Left colon (tissue), 2 donors: ENCODE measurements around the gene CCDC201. TPM values are rescaled to one million over a fixed set of nuclear protein-coding genes. Genes with fewer than 3 reads are reported as not detected.

Source experiments
- ATAC-seq: fragments of 200-7000 bp; cut with Tn5 transposase; one replicate; pipeline ENCODE4 v1.9.1; 2020; ENCODE audit warnings: mild to moderate bottlenecking, moderate library complexity
- DNase-seq, 2 donors: peaks; one replicate each; pipeline ENCODE4 v3.0.0-alpha.2; 2020
- intact Hi-C, 2 donors: fragments of 100-400 bp; cut with DNase I in 1 of 2; cut with micrococcal nuclease in 1 of 2; formaldehyde crosslinking; loops; one replicate each; pipeline versions ENCODE4 v1.11.2 to v1.14.0; 2022; cut with DNase I, micrococcal nuclease
- total RNA-seq, 2 donors: library from RNA; stranded (reverse); fragmentation: NEBNext Ultra II Directional; extraction: Animal tissue kit (Norgen Biotek cat#: 25700); gene quantifications; one replicate each; pipeline ENCODE4 v1.2.1, GENCODE V29; 2021
- donor health status: DM: no; HTN: no; CAD: no.
- donor health status: DM: yes; HTN: yes; CAD: no.

The CCDC201 gene
- total RNA-seq, 2 donors from 2014 or later = not detected

- DNase-seq (no peak), ATAC-seq (no peak)
- intact Hi-C loops = no loop called here
Measured at GRCh38 chr7:45897042-45897690, 24.3 kb upstream of the CCDC201 start.

- DNase-seq = no peak
- ATAC-seq = no peak
- intact Hi-C loops = no loop called here
Measured at GRCh38 chr7:45894665-45895062, 21.8 kb upstream of the CCDC201 start.

GRCh38 chr7:45893996-45894664, 21.2 kb upstream of the CCDC201 start:
- ATAC-seq (no peak), DNase-seq (no peak)
- intact Hi-C loops = no loop called here

- DNase-seq (no peak), ATAC-seq (no peak)
- intact Hi-C loops = no loop called here
Measured at GRCh38 chr7:45893374-45893995, 20.6 kb upstream of the CCDC201 start.

GRCh38 chr7:45892407-45893035, 19.6 kb upstream of the CCDC201 start:
- DNase-seq (no peak), ATAC-seq (no peak)
- intact Hi-C loops = no loop called here

GRCh38 chr7:45891462-45892402, 18.9 kb upstream of the CCDC201 start:
- ATAC-seq (no peak), DNase-seq (no peak)
- intact Hi-C loops = no loop called here

GRCh38 chr7:45890902-45891461, 18.1 kb upstream of the CCDC201 start:
- no peak for ATAC-seq
- no peak for DNase-seq
- intact Hi-C loops = no loop called here

- ATAC-seq = no peak
- intact Hi-C loops = no loop called here
- DNase-seq = no peak
Measured at GRCh38 chr7:45890125-45890901, 17.4 kb upstream of the CCDC201 start.

GRCh38 chr7:45889367-45890067, 16.6 kb upstream of the CCDC201 start:
- intact Hi-C loops = no loop called here
- ATAC-seq (no peak), DNase-seq (no peak)

- ATAC-seq = no peak
- intact Hi-C loops = no loop called here
Measured at GRCh38 chr7:45888993-45889366, 16.1 kb upstream of the CCDC201 start.

GRCh38 chr7:45888185-45888992, 15.5 kb upstream of the CCDC201 start, which contains the start of gene IGFBP1:
IGFBP1 (plus strand) TSS chr7:45888488; CDS start chr7:45888653, 165 bp downstream.
- intact Hi-C loops = no loop called here
- ATAC-seq (peak; percentile 17), DNase-seq (no peak)

More at GRCh38 chr7:45888993-45889366, 16.1 kb upstream of the CCDC201 start:
- DNase-seq = no peak

- intact Hi-C loops = no loop called here
- DNase-seq (no peak), ATAC-seq (no peak)
Measured at GRCh38 chr7:45886931-45887667, 14.2 kb upstream of the CCDC201 start.

- ATAC-seq (no peak), DNase-seq (no peak)
- intact Hi-C loops = no loop called here
Measured at GRCh38 chr7:45885264-45885882, 12.5 kb upstream of the CCDC201 start.

GRCh38 chr7:45884136-45884535, 11.3 kb upstream of the CCDC201 start:
- DNase-seq = no peak
- intact Hi-C loops = no loop called here
- no peak for ATAC-seq

GRCh38 chr7:45882465-45882810, 9.6 kb upstream of the CCDC201 start:
- intact Hi-C loops = no loop called here
- DNase-seq = no peak
- no peak for ATAC-seq
